ENCODE results near the gene FAM234B.

FAM234B gene

DNA sequence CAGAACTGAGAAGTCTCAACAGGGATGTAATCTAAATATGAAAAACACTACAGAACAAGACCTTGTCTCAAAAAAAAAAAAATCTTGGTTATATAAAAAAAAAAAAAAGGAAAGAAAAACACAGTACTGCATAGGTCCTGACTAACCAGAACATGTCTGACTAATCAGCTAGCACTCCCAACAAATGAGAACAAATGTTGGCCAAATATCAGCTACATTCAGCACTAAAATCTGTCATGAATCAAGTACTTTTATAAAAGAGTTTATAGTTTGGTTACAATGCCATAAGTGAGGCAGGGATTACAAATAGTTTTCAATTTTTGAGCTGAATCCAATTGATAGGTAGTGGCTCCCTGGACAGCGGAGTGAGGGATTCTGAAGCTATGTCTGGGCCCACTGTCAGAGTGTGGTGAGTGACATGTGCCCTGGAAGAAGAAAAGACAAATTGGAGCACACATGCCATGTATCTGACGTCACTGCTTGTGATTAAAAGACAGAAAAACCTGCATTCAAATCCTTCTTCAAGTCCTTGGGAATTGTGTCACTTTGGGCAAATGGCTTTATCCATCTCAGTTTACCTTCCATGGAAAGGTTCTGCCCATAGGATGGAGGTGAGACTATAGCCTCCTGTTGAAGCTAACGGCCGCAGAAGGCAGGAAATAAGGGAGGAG is 5.6 kb upstream of the FAM234B start:
- DNase-seq = no peak
- H3K27ac ChIP-seq (ENCODE audit: low read depth, low read length) = no peak overlapping the region
- no CpG with 5 or more reads among the region's 4 CpGs for WGBS (ENCODE audit: extremely low coverage, insufficient coverage, low lambda C conversion rate)

DNA sequence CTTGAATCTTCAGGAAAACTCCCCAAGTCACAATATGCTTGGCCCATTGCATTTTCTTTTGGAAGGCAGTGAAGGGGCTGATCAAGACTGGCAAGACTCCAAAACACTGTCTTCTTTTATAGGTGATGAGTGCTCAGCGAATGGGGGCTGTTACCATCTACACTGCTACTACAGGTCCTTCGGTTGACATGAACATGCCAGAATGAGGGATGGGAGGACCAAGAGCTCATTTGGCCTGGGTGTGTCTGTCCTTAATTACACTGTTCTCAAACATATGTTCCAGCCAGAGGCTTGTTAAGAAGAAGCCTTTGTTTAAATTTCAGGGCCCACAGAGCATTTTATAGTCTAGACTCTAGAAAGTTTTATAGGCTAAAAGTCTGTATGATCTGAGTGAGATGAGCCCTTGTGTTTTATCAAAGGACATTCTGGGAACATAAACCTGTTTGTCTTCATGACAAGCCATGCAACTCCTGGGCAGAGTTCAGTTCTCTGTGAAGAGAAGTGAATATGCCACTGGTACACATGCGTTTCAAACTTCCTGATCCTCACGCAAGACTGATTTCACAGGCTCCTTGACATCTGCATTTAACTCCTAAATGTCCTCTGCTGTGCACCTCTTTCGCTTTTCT is 4.7 kb upstream of the FAM234B start:
- H3K27ac ChIP-seq (ENCODE audit: low read depth, low read length) = no peak overlapping the region
- no peak overlapping the region for H3K56ac ChIP-seq (ENCODE audit: low read length)
- H3K4me2 ChIP-seq (ENCODE audit: low read length) = no peak overlapping the region
- no peaks in the 10 kb centered on the region for H3K27me3 ChIP-seq (ENCODE audit: insufficient read depth, low read length, poor library complexity)
- no peaks in the 10 kb centered on the region for H3K79me2 ChIP-seq (ENCODE audit: control insufficient read depth, insufficient read depth, low read length)
- H3K36me3 ChIP-seq (ENCODE audit: control insufficient read depth, insufficient read depth, low read length) = no peaks in the 10 kb centered on the region
- H2BK15ac ChIP-seq (replicated peaks; ENCODE audit: low read depth) = no peak overlapping the region
- no peak overlapping the region for H3K23ac ChIP-seq (ENCODE audit: low read length)
- no peak overlapping the region for H2BK5ac ChIP-seq (ENCODE audit: low read length)
- no peaks in the 10 kb centered on the region for H3K4me1 ChIP-seq (ENCODE audit: control insufficient read depth, low read depth, low read length)
- H3K4ac ChIP-seq (ENCODE audit: low read depth, low read length) = no peak overlapping the region
- no CpG with 5 or more reads among the region's 5 CpGs for WGBS (ENCODE audit: extremely low coverage, insufficient coverage, low lambda C conversion rate)
- no peak overlapping the region for H3K9ac ChIP-seq (ENCODE audit: low read length)
- no peak overlapping the region for H3K4me3 ChIP-seq (ENCODE audit: low read length)
- no peak overlapping the region for H2AK5ac ChIP-seq (ENCODE audit: low read length)
- no peak overlapping the region for H4K5ac ChIP-seq (ENCODE audit: low read length)
- DNase-seq = no peak
- no peak overlapping the region for H3K18ac ChIP-seq (ENCODE audit: low read length)
- H4K8ac ChIP-seq (ENCODE audit: low read depth, low read length) = no peak overlapping the region
- no peaks in the 10 kb centered on the region for H3K79me1 ChIP-seq (ENCODE audit: low read length)
- no peak overlapping the region for H2BK120ac ChIP-seq (ENCODE audit: low read depth, low read length)

More for the DNA sequence above, 5.6 kb upstream of the FAM234B start:
- Histone ChIP-seq H3K56ac (ENCODE audit: low read length) (no peak overlapping the region), H3K79me2 (ENCODE audit: control insufficient read depth, insufficient read depth, low read length) (no peaks in the 10 kb centered on the region), H3K18ac (ENCODE audit: low read length) (no peak overlapping the region), H3K23ac (ENCODE audit: low read length) (no peak overlapping the region), H2BK15ac (replicated peaks; ENCODE audit: low read depth) (no peak overlapping the region), H3K36me3 (ENCODE audit: control insufficient read depth, insufficient read depth, low read length) (no peaks in the 10 kb centered on the region), H3K4me3 (ENCODE audit: low read length) (no peak overlapping the region), H3K27me3 (ENCODE audit: insufficient read depth, low read length, poor library complexity) (no peaks in the 10 kb centered on the region), H4K8ac (ENCODE audit: low read depth, low read length) (no peak overlapping the region), H3K79me1 (ENCODE audit: low read length) (no peaks in the 10 kb centered on the region), H2BK120ac (ENCODE audit: low read depth, low read length) (no peak overlapping the region), H3K4me1 (ENCODE audit: control insufficient read depth, low read depth, low read length) (no peaks in the 10 kb centered on the region), H3K4me2 (ENCODE audit: low read length) (no peak overlapping the region), H3K9ac (ENCODE audit: low read length) (no peak overlapping the region), H4K5ac (ENCODE audit: low read length) (no peak overlapping the region), H2AK5ac (ENCODE audit: low read length) (no peak overlapping the region), H2BK5ac (ENCODE audit: low read length) (no peak overlapping the region), H3K4ac (ENCODE audit: low read depth, low read length) (no peak overlapping the region)

DNA sequence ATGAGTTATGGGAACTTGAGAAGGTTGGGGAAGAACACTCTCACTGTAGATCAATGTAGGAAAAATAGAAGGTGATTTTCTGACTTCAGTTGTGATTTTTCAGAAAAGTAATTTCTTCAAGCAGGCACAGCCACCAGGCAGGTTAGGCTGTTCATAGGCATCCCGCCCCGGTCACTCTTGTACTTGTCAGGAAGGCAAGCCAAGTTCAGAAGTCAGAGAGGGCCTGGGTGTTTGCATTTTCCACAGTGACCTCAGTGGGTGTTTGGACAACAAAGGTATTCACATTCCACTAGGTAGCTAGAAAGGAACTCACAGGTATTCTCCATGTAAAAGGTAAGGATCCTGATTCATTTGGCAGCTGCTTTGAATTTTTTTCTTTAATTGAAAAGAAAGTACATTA is 3.0 kb upstream of the FAM234B start:
- no peak overlapping the region for H3K27ac ChIP-seq (ENCODE audit: low read depth, low read length)
- no peak overlapping the region for H3K4me3 ChIP-seq (ENCODE audit: low read length)
- H3K56ac ChIP-seq (ENCODE audit: low read length) = no peak overlapping the region
- H2BK15ac ChIP-seq (replicated peaks; ENCODE audit: low read depth) = no peak overlapping the region
- H3K9ac ChIP-seq (ENCODE audit: low read length) = no peak overlapping the region
- no peak overlapping the region for H3K4ac ChIP-seq (ENCODE audit: low read depth, low read length)
- no peaks in the 10 kb centered on the region for H3K79me2 ChIP-seq (ENCODE audit: control insufficient read depth, insufficient read depth, low read length)
- WGBS (ENCODE audit: extremely low coverage, insufficient coverage, low lambda C conversion rate) = no CpG with 5 or more reads among the region's 2 CpGs
- peaks cover 2% of the 10 kb centered on the region for H3K4me1 ChIP-seq (ENCODE audit: control insufficient read depth, low read depth, low read length)
- H2BK5ac ChIP-seq (ENCODE audit: low read length) = no peak overlapping the region
- H3K79me1 ChIP-seq (ENCODE audit: low read length) = peaks cover 2% of the 10 kb centered on the region
- no peak overlapping the region for H3K4me2 ChIP-seq (ENCODE audit: low read length)
- no peak overlapping the region for H4K8ac ChIP-seq (ENCODE audit: low read depth, low read length)
- no peak overlapping the region for H2BK120ac ChIP-seq (ENCODE audit: low read depth, low read length)
- H2AK5ac ChIP-seq (ENCODE audit: low read length) = no peak overlapping the region
- H3K27me3 ChIP-seq (ENCODE audit: insufficient read depth, low read length, poor library complexity) = no peaks in the 10 kb centered on the region
- H3K18ac ChIP-seq (ENCODE audit: low read length) = no peak overlapping the region
- H3K23ac ChIP-seq (ENCODE audit: low read length) = no peak overlapping the region
- no peak overlapping the region for H4K5ac ChIP-seq (ENCODE audit: low read length)
- DNase-seq = no peak
- H3K36me3 ChIP-seq (ENCODE audit: control insufficient read depth, insufficient read depth, low read length) = no peaks in the 10 kb centered on the region

DNA sequence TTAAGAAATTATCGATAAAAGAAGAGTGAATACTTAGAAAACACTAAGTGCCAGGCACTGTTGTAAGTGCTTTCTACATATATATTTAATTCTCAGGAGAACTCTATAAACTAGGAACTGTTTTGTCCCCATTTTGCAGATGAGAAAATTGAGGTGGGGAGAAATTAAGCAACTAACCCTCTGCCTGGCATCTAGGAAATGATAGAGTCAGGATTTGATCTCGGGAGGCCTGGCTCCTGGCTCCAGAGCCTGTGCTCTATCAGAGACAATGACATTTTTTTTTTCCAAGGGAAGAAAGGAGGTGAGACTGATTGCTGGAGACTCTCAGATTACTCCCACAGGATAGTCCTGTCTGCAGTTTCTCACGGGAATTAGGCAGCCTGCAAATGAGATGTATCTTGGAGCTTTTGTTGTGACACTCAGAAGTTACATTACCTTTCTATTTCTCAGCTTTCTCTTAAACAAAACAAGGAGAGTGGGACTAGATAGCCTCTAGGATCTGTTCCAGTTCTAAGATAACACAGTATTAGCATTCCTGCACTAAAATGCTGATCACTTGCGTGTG is 1.4 kb upstream of the FAM234B start:
- H3K27ac ChIP-seq (ENCODE audit: low read depth, low read length) = no peak overlapping the region
- H3K4me1 ChIP-seq (ENCODE audit: control insufficient read depth, low read depth, low read length) = peaks cover 2% of the 10 kb centered on the region
- no peak overlapping the region for H3K4me2 ChIP-seq (ENCODE audit: low read length)
- WGBS (ENCODE audit: extremely low coverage, insufficient coverage, low lambda C conversion rate) = no CpG with 5 or more reads among the region's 4 CpGs
- no peak overlapping the region for H2BK120ac ChIP-seq (ENCODE audit: low read depth, low read length)
- no peak overlapping the region for H4K8ac ChIP-seq (ENCODE audit: low read depth, low read length)
- H3K79me1 ChIP-seq (ENCODE audit: low read length) = peaks cover 2% of the 10 kb centered on the region
- H2BK5ac ChIP-seq (ENCODE audit: low read length) = no peak overlapping the region
- peak; percentile 67 for DNase-seq
- H3K9ac ChIP-seq (ENCODE audit: low read length) = no peak overlapping the region
- H3K4me3 ChIP-seq (ENCODE audit: low read length) = no peak overlapping the region
- no peak overlapping the region for H3K56ac ChIP-seq (ENCODE audit: low read length)
- H3K4ac ChIP-seq (ENCODE audit: low read depth, low read length) = no peak overlapping the region
- no peaks in the 10 kb centered on the region for H3K36me3 ChIP-seq (ENCODE audit: control insufficient read depth, insufficient read depth, low read length)
- no peak overlapping the region for H2BK15ac ChIP-seq (replicated peaks; ENCODE audit: low read depth)
- H2AK5ac ChIP-seq (ENCODE audit: low read length) = no peak overlapping the region
- H3K79me2 ChIP-seq (ENCODE audit: control insufficient read depth, insufficient read depth, low read length) = peaks cover 2% of the 10 kb centered on the region
- no peak overlapping the region for H4K5ac ChIP-seq (ENCODE audit: low read length)
- no peak overlapping the region for H3K18ac ChIP-seq (ENCODE audit: low read length)
- H3K23ac ChIP-seq (ENCODE audit: low read length) = no peak overlapping the region
- no peaks in the 10 kb centered on the region for H3K27me3 ChIP-seq (ENCODE audit: insufficient read depth, low read length, poor library complexity)

DNA sequence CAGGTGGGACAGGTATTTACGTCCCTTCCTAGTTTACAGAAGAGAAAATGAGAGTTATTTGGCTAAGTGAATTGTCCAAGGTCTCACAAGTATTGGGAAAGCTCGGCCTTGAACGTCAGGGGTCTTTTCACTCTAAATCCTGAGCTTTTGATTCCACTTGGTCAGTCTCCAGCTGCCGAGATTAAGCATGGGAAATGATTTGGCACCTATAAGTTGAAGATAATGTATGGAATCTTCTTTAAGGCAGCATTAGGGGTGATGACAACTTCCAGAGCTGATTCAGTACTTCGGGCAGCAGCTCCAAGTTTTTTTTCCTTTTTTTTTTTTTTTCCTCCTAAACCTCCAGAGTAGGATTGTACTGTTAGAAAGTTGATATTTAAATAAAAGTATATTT is 722 bp downstream of the FAM234B start:
- no peak overlapping the region for H2BK120ac ChIP-seq (ENCODE audit: low read depth, low read length)
- peak overlapping the region; percentile 91 for H3K56ac ChIP-seq (ENCODE audit: low read length)
- peaks cover 2% of the 10 kb centered on the region for H3K79me2 ChIP-seq (ENCODE audit: control insufficient read depth, insufficient read depth, low read length)
- H4K5ac ChIP-seq (ENCODE audit: low read length) = no peak overlapping the region
- peak overlapping the region; percentile 69 for H3K4me3 ChIP-seq (ENCODE audit: low read length)
- H3K27ac ChIP-seq (ENCODE audit: low read depth, low read length) = no peak overlapping the region
- peaks cover 2% of the 10 kb centered on the region for H3K79me1 ChIP-seq (ENCODE audit: low read length)
- H2AK5ac ChIP-seq (ENCODE audit: low read length) = no peak overlapping the region
- no peak overlapping the region for H3K23ac ChIP-seq (ENCODE audit: low read length)
- no peak overlapping the region for H3K18ac ChIP-seq (ENCODE audit: low read length)
- H3K27me3 ChIP-seq (ENCODE audit: insufficient read depth, low read length, poor library complexity) = no peaks in the 10 kb centered on the region
- H3K36me3 ChIP-seq (ENCODE audit: control insufficient read depth, insufficient read depth, low read length) = no peaks in the 10 kb centered on the region
- H2BK5ac ChIP-seq (ENCODE audit: low read length) = no peak overlapping the region
- H3K4me2 ChIP-seq (ENCODE audit: low read length) = peak overlapping the region; percentile 64
- WGBS (ENCODE audit: extremely low coverage, insufficient coverage, low lambda C conversion rate) = no CpG with 5 or more reads among the region's 5 CpGs
- no peak overlapping the region for H4K8ac ChIP-seq (ENCODE audit: low read depth, low read length)
- no peak overlapping the region for H3K4ac ChIP-seq (ENCODE audit: low read depth, low read length)
- no peak for DNase-seq
- peaks cover 3% of the 10 kb centered on the region for H3K4me1 ChIP-seq (ENCODE audit: control insufficient read depth, low read depth, low read length)
- peak overlapping the region; percentile 79 for H3K9ac ChIP-seq (ENCODE audit: low read length)
- no peak overlapping the region for H2BK15ac ChIP-seq (replicated peaks; ENCODE audit: low read depth)

All from mesendoderm (in vitro differentiated cells).